ENCODE measurements around the gene ZNF24. TPM values are rescaled to one million over a fixed set of nuclear protein-coding genes. Genes with fewer than 3 reads are reported as not detected.

Gene ZNF24
- total RNA-seq (2021) = 57.9 and 61.0 TPM in 2 replicates
- long read RNA-seq, full-length matches to known transcripts = 287 of 318 reads
- long read RNA-seq, partial matches to known transcripts = 10 of 318 reads
- long read RNA-seq, other reads (novel, unspliced or antisense) = 21 of 318 reads

DNA sequence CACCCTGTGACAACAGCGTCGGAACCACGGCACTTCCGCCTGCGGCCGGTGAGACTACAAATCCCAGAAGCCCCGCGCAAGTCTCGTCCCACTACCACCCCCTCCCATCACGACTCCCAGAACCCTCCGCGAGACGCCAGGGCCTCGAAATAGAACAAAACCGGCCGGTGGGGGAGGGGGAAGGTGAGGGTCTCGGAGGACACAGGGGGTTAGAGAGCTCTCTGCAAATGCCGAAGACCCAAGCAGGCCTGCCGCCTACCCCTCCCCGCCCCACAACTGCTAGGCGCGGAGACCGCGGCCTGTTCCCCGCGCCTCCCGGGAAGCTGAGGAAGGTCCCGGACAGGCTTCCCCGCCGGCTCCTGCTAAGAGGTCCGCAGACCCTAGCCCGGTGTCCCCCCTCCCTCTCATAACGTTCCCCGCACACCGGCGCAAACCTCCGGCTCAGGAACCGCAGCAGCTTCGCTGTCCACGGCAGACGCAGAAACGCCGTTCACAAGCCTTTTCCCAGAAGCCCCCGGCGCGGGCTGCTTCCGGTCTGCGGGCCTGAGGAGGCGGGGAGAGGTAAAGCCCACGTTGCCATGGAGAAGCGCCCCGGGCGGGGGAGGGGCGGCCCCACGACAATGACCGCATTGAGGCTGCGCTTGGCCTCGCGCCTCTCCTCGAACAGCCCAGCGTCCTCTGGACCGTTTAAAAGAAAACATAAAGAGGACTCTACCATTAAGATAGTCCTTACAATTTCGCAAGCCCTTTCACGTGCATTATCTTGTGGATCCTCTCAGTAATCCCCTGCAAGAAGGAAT lies at the start of gene ZNF24:
Gene ZNF24 (minus strand): TSS at position 485 of the 800 bp plus-strand sequence. CDS start 3,770 bp downstream, outside the sequence.
- peaks cover 14 to 17% (median 16%) of the 10 kb centered on the region in 3 experiments; a peak in 6 of 7 replicates for H3K36me3 Mint-ChIP-seq (ENCODE audit: insufficient read depth in 1 of 3, low read depth in 3 of 3)
- Histone ChIP-seq H3K27ac (ENCODE audit: insufficient read length, low read depth, low read length) (no peak within 1 kb of the TSS), H3K79me1 (ENCODE audit: insufficient read depth, low read depth, low read length, poor library complexity, severe bottlenecking) (no peaks in the 10 kb centered on the region), H2BK5ac (ENCODE audit: insufficient read length, low read length) (no peak within 1 kb of the TSS), H3K4me2 (ENCODE audit: insufficient read depth, insufficient read length, low read length) (peak within 1 kb of the TSS; percentile 87), H3K14ac (ENCODE audit: insufficient read depth, low read length) (peak within 1 kb of the TSS; percentile 96), H4K5ac (ENCODE audit: insufficient read length, low read depth, low read length) (no peak within 1 kb of the TSS), H2BK120ac (ENCODE audit: low read depth, low read length, poor library complexity, severe bottlenecking) (peak within 1 kb of the TSS; percentile 82), H2BK20ac (ENCODE audit: low read depth, low read length, poor library complexity, severe bottlenecking) (no peak within 1 kb of the TSS), H4K8ac (replicated peaks; ENCODE audit: insufficient read length, low read depth, low read length) (no peak within 1 kb of the TSS), H3T11ph (ENCODE audit: low read length) (peak within 1 kb of the TSS; percentile 90), H3K18ac (ENCODE audit: insufficient read length, low read depth, low read length) (peak within 1 kb of the TSS; percentile 81), H3K79me2 (ENCODE audit: insufficient read depth, low read length) (peaks cover 18% of the 10 kb centered on the region), H2BK12ac (ENCODE audit: insufficient read length, low read depth, low read length) (no peak within 1 kb of the TSS), H3K9me3 (ENCODE audit: control insufficient read depth, low read depth, low read length) (no peaks in the 10 kb centered on the region), H2AFZ (ENCODE audit: low read length) (peak within 1 kb of the TSS; percentile 98), H3K23me2 (ENCODE audit: insufficient read length, low read depth, low read length, poor library complexity, severe bottlenecking) (peaks cover 6% of the 10 kb centered on the region), H2BK15ac (ENCODE audit: low read depth, low read length) (no peak within 1 kb of the TSS), H4K20me1 (ENCODE audit: control insufficient read depth, insufficient read depth, insufficient read length) (no peaks in the 10 kb centered on the region), H3K4ac (ENCODE audit: low read depth, low read length) (no peak within 1 kb of the TSS; the same call in 1 of the 2 replicates), H3K23ac (ENCODE audit: insufficient read length, low read depth, low read length) (no peak within 1 kb of the TSS), H3K4me1 (ENCODE audit: insufficient read depth, low read length) (peaks cover 3% of the 10 kb centered on the region; the same call in 1 of the 2 replicates), H4K91ac (ENCODE audit: insufficient read length, low read depth, low read length) (peak within 1 kb of the TSS; percentile 10), H3K27me3 (ENCODE audit: insufficient read depth, low read length) (no peaks in the 10 kb centered on the region), H3K9ac (ENCODE audit: extremely low read depth, insufficient read length, low read length) (peak within 1 kb of the TSS; percentile 76), H2AK5ac (ENCODE audit: insufficient read length, low read length) (no peak within 1 kb of the TSS), H3K56ac (ENCODE audit: insufficient read length, low read depth, low read length) (no peak within 1 kb of the TSS)
- H3K9me3 Mint-ChIP-seq = no peaks in the 10 kb centered on the region; a peak in 1 of 5 replicates
- peak; percentile 93 for DNase-seq
- peak within 1 kb of the TSS; percentile 91 to 99 (median 98) for H3K27ac Mint-ChIP-seq
- peaks cover 16 to 19% of the 10 kb centered on the region in 2 experiments for H3K4me1 Mint-ChIP-seq
- TF ChIP-seq, protein P1, sequence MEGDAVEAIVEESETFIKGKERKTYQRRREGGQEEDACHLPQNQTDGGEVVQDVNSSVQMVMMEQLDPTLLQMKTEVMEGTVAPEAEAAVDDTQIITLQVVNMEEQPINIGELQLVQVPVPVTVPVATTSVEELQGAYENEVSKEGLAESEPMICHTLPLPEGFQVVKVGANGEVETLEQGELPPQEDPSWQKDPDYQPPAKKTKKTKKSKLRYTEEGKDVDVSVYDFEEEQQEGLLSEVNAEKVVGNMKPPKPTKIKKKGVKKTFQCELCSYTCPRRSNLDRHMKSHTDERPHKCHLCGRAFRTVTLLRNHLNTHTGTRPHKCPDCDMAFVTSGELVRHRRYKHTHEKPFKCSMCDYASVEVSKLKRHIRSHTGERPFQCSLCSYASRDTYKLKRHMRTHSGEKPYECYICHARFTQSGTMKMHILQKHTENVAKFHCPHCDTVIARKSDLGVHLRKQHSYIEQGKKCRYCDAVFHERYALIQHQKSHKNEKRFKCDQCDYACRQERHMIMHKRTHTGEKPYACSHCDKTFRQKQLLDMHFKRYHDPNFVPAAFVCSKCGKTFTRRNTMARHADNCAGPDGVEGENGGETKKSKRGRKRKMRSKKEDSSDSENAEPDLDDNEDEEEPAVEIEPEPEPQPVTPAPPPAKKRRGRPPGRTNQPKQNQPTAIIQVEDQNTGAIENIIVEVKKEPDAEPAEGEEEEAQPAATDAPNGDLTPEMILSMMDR (conservative IDR thresholded peaks at IDR 0.05) = no peak
- H3K4me3 Mint-ChIP-seq = peak within 1 kb of the TSS; percentile 95 to 99
- no peaks in the 10 kb centered on the region for H3K27me3 Mint-ChIP-seq (ENCODE audit: low read depth)
- WGBS (ENCODE audit: extremely low coverage, insufficient read length, low lambda C conversion rate) = no CpG with 5 or more reads among the region's 64 CpGs
